Naive B cell (primary cell): ENCODE data around the gene ST8SIA2. TPM values are rescaled to one million over a fixed set of nuclear protein-coding genes. Genes with fewer than 3 reads are reported as not detected.

Experiments used
- ATAC-seq, 2 donors: fragments of 150-1000 bp; cut with Tn5 transposase; 2 replicates each; pipeline ENCODE4 v1.10.0; 2021; ENCODE audit warnings: low read depth in 2 of 2, mild to moderate bottlenecking in 2 of 2, moderate library complexity in 2 of 2
- DNase-seq: peaks from one replicate; pipeline ENCODE4 v3.0.0; 2022
- H3K27ac Mint-ChIP-seq, 6 donors: one replicate each; pipeline ENCODE4 v1.8.0; 2020 to 2022; ENCODE audit warnings: mild to moderate bottlenecking in 6 of 6, mixed read lengths in 6 of 6, moderate library complexity in 5 of 6, inconsistent platforms in 2 of 6
- H3K27me3 Mint-ChIP-seq, 3 donors: one replicate each; pipeline ENCODE4 v1.8.0; 2021 to 2022; ENCODE audit warnings: mixed read lengths in 3 of 3, mild to moderate bottlenecking in 1 of 3
- H3K36me3 Mint-ChIP-seq, 2 donors: one replicate each; pipeline ENCODE4 v1.8.0; 2020 to 2022; ENCODE audit warnings: mixed read lengths in 2 of 2, inconsistent platforms in 1 of 2, mild to moderate bottlenecking in 1 of 2
- H3K4me1 Mint-ChIP-seq, 3 donors: one replicate each; pipeline ENCODE4 v1.8.0; 2020 to 2022; ENCODE audit warnings: mixed read lengths in 3 of 3, inconsistent platforms in 1 of 3, mild to moderate bottlenecking in 1 of 3, moderate library complexity in 1 of 3
- H3K4me3 Mint-ChIP-seq, 8 donors: one replicate each; pipeline ENCODE4 v1.8.0; 2020 to 2022; ENCODE audit warnings: mild to moderate bottlenecking in 8 of 8, mixed read lengths in 8 of 8, moderate library complexity in 8 of 8, inconsistent platforms in 2 of 8
- H3K9me3 Mint-ChIP-seq, 7 donors: one replicate each; pipeline ENCODE4 v1.8.0; 2020 to 2022; ENCODE audit warnings: mixed read lengths in 7 of 7, mild to moderate bottlenecking in 5 of 7, inconsistent platforms in 2 of 7, moderate library complexity in 1 of 7
- polyA plus RNA-seq, 6 donors: library from polyadenylated mRNA; unstranded; fragments of 300-500 nt; fragmentation: Illumina TruSeq; gene quantifications; one replicate each; pipeline ENCODE4 v1.2.3, GENCODE V29; 2021; ENCODE audit warnings: low read depth in 6 of 6

ST8SIA2 gene
- polyA plus RNA-seq, 6 donors from 2014 or later: not detected

GRCh38 chr15:92405942-92406341 lies 12.3 kb downstream of the ST8SIA2 start:
- Mint-ChIP-seq H3K4me3 (no peak overlapping the region), H3K27ac (no peak overlapping the region), H3K4me1 (no peaks in the 10 kb centered on the region), H3K27me3 (peaks cover 19% of the 10 kb centered on the region in 3 donors), H3K9me3 (peaks cover 0 to 6% (median 0%) of the 10 kb centered on the region in 7 donors), H3K36me3 (no peaks in the 10 kb centered on the region)
- ATAC-seq: no peak
- no peak for DNase-seq

- Mint-ChIP-seq H3K27ac (no peak overlapping the region), H3K4me1 (no peaks in the 10 kb centered on the region), H3K9me3 (peaks cover 0 to 9% (median 0%) of the 10 kb centered on the region in 7 donors), H3K4me3 (no peak overlapping the region), H3K27me3 (peaks cover 14 to 22% (median 18%) of the 10 kb centered on the region in 3 donors), H3K36me3 (no peaks in the 10 kb centered on the region)
- no peak for DNase-seq
- no peak for ATAC-seq
Measured at GRCh38 chr15:92407321-92407720, 13.6 kb downstream of the ST8SIA2 start.

GRCh38 chr15:92407916-92408315 lies 14.2 kb downstream of the ST8SIA2 start:
- Mint-ChIP-seq H3K36me3 (no peaks in the 10 kb centered on the region), H3K9me3 (peaks cover 0 to 4% (median 0%) of the 10 kb centered on the region in 7 donors), H3K27ac (no peak overlapping the region), H3K4me1 (no peaks in the 10 kb centered on the region), H3K27me3 (peaks cover 11 to 16% (median 13%) of the 10 kb centered on the region in 3 donors), H3K4me3 (no peak overlapping the region)
- DNase-seq: no peak
- no peak for ATAC-seq

- H3K27me3 Mint-ChIP-seq: peaks cover 9 to 12% (median 11%) of the 10 kb centered on the region in 3 donors
- DNase-seq (no peak), ATAC-seq (no peak)
- H3K4me1 Mint-ChIP-seq: no peaks in the 10 kb centered on the region
- no peaks in the 10 kb centered on the region for H3K36me3 Mint-ChIP-seq
- peaks cover 0 to 4% (median 0%) of the 10 kb centered on the region in 7 donors for H3K9me3 Mint-ChIP-seq
- H3K27ac Mint-ChIP-seq: peak overlapping the region in 1 of 6 donors; percentile 16
- H3K4me3 Mint-ChIP-seq: no peak overlapping the region
Measured at GRCh38 chr15:92409006-92409405, 15.3 kb downstream of the ST8SIA2 start.

- no peak for ATAC-seq
- Mint-ChIP-seq H3K9me3 (peaks cover 0 to 4% (median 0%) of the 10 kb centered on the region in 7 donors), H3K4me3 (no peak overlapping the region), H3K27ac (peak overlapping the region in 1 of 6 donors; percentile 16), H3K36me3 (no peaks in the 10 kb centered on the region), H3K4me1 (no peaks in the 10 kb centered on the region), H3K27me3 (peaks cover 9 to 12% (median 11%) of the 10 kb centered on the region in 3 donors)
- DNase-seq: no peak
Measured at GRCh38 chr15:92409521-92409920, 15.8 kb downstream of the ST8SIA2 start.

- DNase-seq: no peak
- no peaks in the 10 kb centered on the region for H3K4me1 Mint-ChIP-seq
- peaks cover 10 to 21% (median 11%) of the 10 kb centered on the region in 3 donors for H3K27me3 Mint-ChIP-seq
- H3K27ac Mint-ChIP-seq: peak overlapping the region in 1 of 6 donors; percentile 9
- no peak for ATAC-seq
- H3K4me3 Mint-ChIP-seq: no peak overlapping the region
- H3K9me3 Mint-ChIP-seq: peaks cover 0 to 4% (median 0%) of the 10 kb centered on the region in 7 donors
- no peaks in the 10 kb centered on the region for H3K36me3 Mint-ChIP-seq
Measured at GRCh38 chr15:92410537-92410936, 16.9 kb downstream of the ST8SIA2 start.

- no peaks in the 10 kb centered on the region for H3K36me3 Mint-ChIP-seq
- H3K9me3 Mint-ChIP-seq: peaks cover 0 to 4% (median 0%) of the 10 kb centered on the region in 7 donors
- no peaks in the 10 kb centered on the region for H3K4me1 Mint-ChIP-seq
- H3K27ac Mint-ChIP-seq: no peak overlapping the region
- H3K27me3 Mint-ChIP-seq: peaks cover 11 to 28% (median 16%) of the 10 kb centered on the region in 3 donors
- ATAC-seq (no peak), DNase-seq (no peak)
- H3K4me3 Mint-ChIP-seq: no peak overlapping the region
Measured at GRCh38 chr15:92411256-92411655, 17.6 kb downstream of the ST8SIA2 start.

- H3K27ac Mint-ChIP-seq: peak overlapping the region in 1 of 6 donors; percentile 10
- peaks cover 0 to 4% (median 0%) of the 10 kb centered on the region in 7 donors for H3K9me3 Mint-ChIP-seq
- H3K4me3 Mint-ChIP-seq: no peak overlapping the region
- H3K36me3 Mint-ChIP-seq: no peaks in the 10 kb centered on the region
- no peak for DNase-seq
- no peak for ATAC-seq
- no peaks in the 10 kb centered on the region for H3K4me1 Mint-ChIP-seq
- peaks cover 7 to 28% (median 16%) of the 10 kb centered on the region in 3 donors for H3K27me3 Mint-ChIP-seq
Measured at GRCh38 chr15:92413510-92413909, 19.8 kb downstream of the ST8SIA2 start.

GRCh38 chr15:92415639-92416297 lies 22.1 kb downstream of the ST8SIA2 start:
- H3K27ac Mint-ChIP-seq: no peak overlapping the region
- DNase-seq: no peak
- H3K4me3 Mint-ChIP-seq: no peak overlapping the region

GRCh38 chr15:92416557-92416956 lies 22.9 kb downstream of the ST8SIA2 start:
- Mint-ChIP-seq H3K9me3 (peaks cover 0 to 4% (median 0%) of the 10 kb centered on the region in 7 donors), H3K27me3 (peaks cover 0 to 16% (median 7%) of the 10 kb centered on the region in 3 donors), H3K4me1 (no peaks in the 10 kb centered on the region), H3K4me3 (no peak overlapping the region), H3K36me3 (no peaks in the 10 kb centered on the region), H3K27ac (no peak overlapping the region)
- ATAC-seq: no peak
- no peak for DNase-seq

More at GRCh38 chr15:92415639-92416297, 22.1 kb downstream of the ST8SIA2 start:
- Mint-ChIP-seq H3K4me1 (no peaks in the 10 kb centered on the region), H3K27me3 (peaks cover 0 to 24% (median 12%) of the 10 kb centered on the region in 3 donors), H3K9me3 (peaks cover 0 to 4% (median 0%) of the 10 kb centered on the region in 7 donors), H3K36me3 (no peaks in the 10 kb centered on the region)
- no peak for ATAC-seq

- ATAC-seq: no peak
- Mint-ChIP-seq H3K4me1 (no peaks in the 10 kb centered on the region), H3K27me3 (peaks cover 0 to 16% (median 7%) of the 10 kb centered on the region in 3 donors), H3K36me3 (no peaks in the 10 kb centered on the region), H3K4me3 (no peak overlapping the region), H3K9me3 (no peaks in the 10 kb centered on the region), H3K27ac (peak overlapping the region in 1 of 6 donors; percentile 6)
- no peak for DNase-seq
Measured at GRCh38 chr15:92417716-92418115, 24.0 kb downstream of the ST8SIA2 start.

- no peak overlapping the region for H3K27ac Mint-ChIP-seq
- H3K36me3 Mint-ChIP-seq: no peaks in the 10 kb centered on the region
- H3K9me3 Mint-ChIP-seq: no peaks in the 10 kb centered on the region
- peaks cover 0 to 16% (median 11%) of the 10 kb centered on the region in 3 donors for H3K27me3 Mint-ChIP-seq
- DNase-seq (no peak), ATAC-seq (no peak)
- H3K4me1 Mint-ChIP-seq: no peaks in the 10 kb centered on the region
- no peak overlapping the region for H3K4me3 Mint-ChIP-seq
Measured at GRCh38 chr15:92418864-92419263, 25.2 kb downstream of the ST8SIA2 start.

GRCh38 chr15:92421976-92422375 lies 28.3 kb downstream of the ST8SIA2 start:
- no peaks in the 10 kb centered on the region for H3K9me3 Mint-ChIP-seq
- DNase-seq (no peak), ATAC-seq (no peak)
- no peak overlapping the region for H3K4me3 Mint-ChIP-seq
- no peak overlapping the region for H3K27ac Mint-ChIP-seq
- H3K36me3 Mint-ChIP-seq: no peaks in the 10 kb centered on the region
- H3K27me3 Mint-ChIP-seq: peaks cover 5 to 20% (median 15%) of the 10 kb centered on the region in 3 donors
- no peaks in the 10 kb centered on the region for H3K4me1 Mint-ChIP-seq

GRCh38 chr15:92425578-92426225 lies 32.0 kb downstream of the ST8SIA2 start:
- no peaks in the 10 kb centered on the region for H3K4me1 Mint-ChIP-seq
- H3K27ac Mint-ChIP-seq: peak overlapping the region in 1 of 6 donors; percentile 8
- no peak overlapping the region for H3K4me3 Mint-ChIP-seq
- ATAC-seq (no peak), DNase-seq (no peak)
- H3K27me3 Mint-ChIP-seq: peaks cover 9 to 24% (median 15%) of the 10 kb centered on the region in 3 donors
- H3K36me3 Mint-ChIP-seq: no peaks in the 10 kb centered on the region
- no peaks in the 10 kb centered on the region for H3K9me3 Mint-ChIP-seq
